SK-N-SH (cell line): ENCODE results near the gene EML2. TPM values are rescaled to one million over a fixed set of nuclear protein-coding genes. Genes with fewer than 3 reads are reported as not detected.

Source experiments
- CTCF ChIA-PET: fragments of 300-600, 350-600 bp; formaldehyde crosslinking; extraction: SDS; loops from one replicate; lab custom pipeline; 2021; lab: Yijun Ruan, JAX
- POLR2A ChIA-PET: fragments of 350-600 bp; sonication (Branson Sonifier 250); formaldehyde crosslinking; extraction: SDS; loops from one replicate; lab custom pipeline; 2020; ENCODE audit warnings: antibody characterized with exemption, inconsistent platforms; lab: Yijun Ruan, JAX
- DNase-seq: peaks from one replicate; pipeline ENCODE4 v3.0.0; 2012
- H2AFZ ChIP-seq: fragments of 200-600 bp; sonication (generic); 2 replicates; pipeline ENCODE4 v1.8.1; 2016; ENCODE audit warnings: antibody characterized with exemption, mild to moderate bottlenecking, low read depth
- H3F3A ChIP-seq: fragments of 200-600 bp; sonication (generic); replicated peaks from 2 replicates; pipeline ENCODE3; 2016; ENCODE audit warnings: antibody characterized with exemption, mild to moderate bottlenecking; ENCODE audit not compliant: insufficient read depth
- H3K27ac ChIP-seq, 2 experiments: fragments of 200-500 bp in 1 of 2; fragments of 200-600 bp in 1 of 2; sonication (Bioruptor generic) in 1 of 2; sonication (generic), shearing (Covaris generic) in 1 of 2; 2 replicates each; pipeline versions ENCODE4 v1.5.1 to v1.6.1; 2014 to 2016; ENCODE audit warnings: low read depth in 2 of 2, inconsistent platforms in 1 of 2, low read length in 1 of 2, mild to moderate bottlenecking in 1 of 2, mixed read lengths in 1 of 2
- H3K27me3 ChIP-seq: fragments of 200-600 bp; sonication (generic), shearing (Covaris generic); 2 replicates; pipeline ENCODE4 v1.6.1; 2016; ENCODE audit warnings: mixed run types; ENCODE audit not compliant: insufficient read depth
- H3K36me3 ChIP-seq, 2 experiments: fragments of 200-500 bp in 1 of 2; fragments of 200-600 bp in 1 of 2; sonication (Bioruptor generic) in 1 of 2; sonication (generic) in 1 of 2; replicated peaks in 1 of 2; 2 replicates each; pipeline versions ENCODE3 to v1.5.1; 2014 to 2016; ENCODE audit warnings: low read length in 1 of 2, mild to moderate bottlenecking in 1 of 2; ENCODE audit not compliant: insufficient read depth in 2 of 2, control insufficient read depth in 1 of 2
- H3K4me1 ChIP-seq, 2 experiments: fragments of 200-500 bp in 1 of 2; fragments of 200-600 bp in 1 of 2; sonication (Bioruptor generic) in 1 of 2; sonication (generic), shearing (Covaris generic) in 1 of 2; 2 replicates each; pipeline versions ENCODE4 v1.5.1 to v1.6.1; 2014 to 2016; ENCODE audit warnings: low read depth in 1 of 2, low read length in 1 of 2, mixed run types in 1 of 2; ENCODE audit not compliant: insufficient read depth in 2 of 2, control insufficient read depth in 1 of 2
- H3K4me2 ChIP-seq: fragments of 200-600 bp; sonication (generic), shearing (Covaris generic); 2 replicates; pipeline ENCODE4 v1.6.1; 2017; ENCODE audit warnings: mixed run types
- H3K4me3 ChIP-seq, 2 experiments: fragments of 200-500 bp in 1 of 2; fragments of 200-600 bp in 1 of 2; sonication (Bioruptor generic) in 1 of 2; sonication (generic), shearing (Covaris generic) in 1 of 2; 2 replicates each; pipeline versions ENCODE4 v1.5.1 to v1.8.1; 2014 to 2016; ENCODE audit warnings: low read depth in 2 of 2, inconsistent platforms in 1 of 2, low read length in 1 of 2, mild to moderate bottlenecking in 1 of 2, mixed read lengths in 1 of 2, moderate library complexity in 1 of 2
- H3K79me2 ChIP-seq: fragments of 200-600 bp; sonication (generic); 2 replicates; pipeline ENCODE4 v1.8.1; 2017; ENCODE audit warnings: mild to moderate bottlenecking; ENCODE audit not compliant: insufficient read depth
- H3K9ac ChIP-seq: fragments of 200-600 bp; sonication (generic); 2 replicates; pipeline ENCODE4 v1.6.1; 2017; ENCODE audit warnings: mixed run types
- H3K9me2 ChIP-seq: fragments of 200-600 bp; sonication (generic); 2 replicates; pipeline ENCODE4 v1.6.1; 2017; ENCODE audit warnings: mixed run types
- H3K9me3 ChIP-seq: fragments of 200-600 bp; sonication (generic); 2 replicates; pipeline ENCODE4 v1.6.1; 2017; ENCODE audit warnings: mixed run types, mild to moderate bottlenecking, moderate library complexity
- H4K20me1 ChIP-seq: fragments of 200-600 bp; sonication (generic); 2 replicates; pipeline ENCODE4 v1.6.1; 2017; ENCODE audit warnings: mild to moderate bottlenecking, mixed run types; ENCODE audit not compliant: insufficient read depth
- ELF1 ChIP-seq: IDR thresholded peaks from 2 replicates; pipeline ENCODE4 v1.4.0; 2012
- EZH2phosphoT487 ChIP-seq: fragments of 200-600 bp; sonication (generic); IDR thresholded peaks from 2 replicates; pipeline ENCODE4 v1.6.1; 2017; ENCODE audit warnings: low read depth, mixed run types, mild to moderate bottlenecking, antibody characterized with exemption, moderate library complexity, borderline replicate concordance
- FOXJ3 ChIP-seq: sonication (generic); formaldehyde crosslinking; IDR thresholded peaks from 2 replicates; pipeline ENCODE4 v1.5.1; 2020; ENCODE audit warnings: mild to moderate bottlenecking, missing genetic modification reagents
- FOXM1 ChIP-seq: IDR thresholded peaks from 2 replicates; pipeline ENCODE4 v1.4.0; 2012; ENCODE audit warnings: low read depth, mild to moderate bottlenecking
- GATA2 ChIP-seq: sonication (generic); formaldehyde crosslinking; IDR thresholded peaks from 2 replicates; pipeline ENCODE4 v1.5.0; 2020; ENCODE audit warnings: mild to moderate bottlenecking, missing genetic modification reagents
- YY1 ChIP-seq: IDR thresholded peaks from 2 replicates; pipeline ENCODE4 v1.4.0; 2012; ENCODE audit warnings: low read depth, mild to moderate bottlenecking
- WGBS: methylation state at CpG from one replicate; pipeline ENCODE4 v1.1.6; 2017; ENCODE audit warnings: low lambda C conversion rate; 5-methylcytosine and 5-hydroxymethylcytosine counted together
- polyA plus RNA-seq, 3 experiments: library from polyadenylated mRNA; depleted of rRNA; stranded (reverse); fragments of >200 nt; gene quantifications; 2 replicates each; pipeline ENCODE4 v1.2.3, GENCODE V29; 2012
- TF ChIP-seq, protein P1 (sequence below): IDR thresholded peaks from 2 replicates; pipeline ENCODE4 v1.4.0; 2012; ENCODE audit warnings: low read depth, borderline replicate concordance
- TF ChIP-seq, protein P2 (sequence below): IDR thresholded peaks from 2 replicates; pipeline ENCODE4 v1.6.1; 2012; ENCODE audit warnings: mild to moderate bottlenecking, low read depth, low read length, moderate library complexity

Gene EML2
- polyA plus RNA-seq, 1 of the 3 experiments (the other 2 are of a cell fraction), result 12.4 TPM

DNA sequence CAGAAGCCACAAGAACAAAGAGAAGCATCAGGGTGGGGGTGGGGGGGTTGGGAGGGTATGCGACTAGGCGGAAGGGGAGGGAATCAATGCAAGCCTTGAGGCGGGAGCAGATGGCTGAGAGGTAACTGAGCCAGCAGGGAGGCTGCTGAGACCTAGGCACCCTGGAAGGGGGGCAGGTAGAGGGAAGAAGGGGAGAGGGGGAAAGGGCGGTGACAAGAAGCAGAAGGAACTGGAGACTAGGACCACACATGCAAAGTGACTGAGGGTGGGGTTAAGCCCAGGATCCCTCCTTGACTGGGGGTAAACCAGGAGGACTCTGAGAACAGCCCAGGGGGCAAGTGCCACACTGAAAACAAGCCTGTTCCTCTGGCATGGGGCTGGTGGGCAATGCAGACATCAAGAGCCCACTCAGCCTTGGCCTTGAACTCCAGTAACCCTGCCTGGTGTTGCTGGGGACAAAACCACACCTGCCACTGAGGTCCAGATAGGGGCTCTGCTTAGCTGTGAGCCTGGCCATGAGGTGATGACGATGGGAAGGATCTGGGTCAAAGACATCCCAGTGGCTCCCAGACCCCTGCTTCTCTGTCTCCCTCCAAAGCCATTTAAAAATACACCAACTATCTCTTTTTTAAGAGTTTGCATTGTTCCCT, 74.9 kb downstream of the EML2 start:
- Histone ChIP-seq H4K20me1 (no peaks in the 10 kb centered on the region), H3K9me2 (no peaks in the 10 kb centered on the region), H3K4me3 (no peak overlapping the region), H3K36me3 (no peaks in the 10 kb centered on the region), H3K9ac (no peak overlapping the region), H3K27me3 (no peaks in the 10 kb centered on the region), H3K4me2 (no peak overlapping the region), H3K79me2 (peaks cover 24% of the 10 kb centered on the region), H2AFZ (no peak overlapping the region), H3K4me1 (peaks cover 0 to 5% of the 10 kb centered on the region in 2 experiments; a peak in 1 of 4 replicates), H3K27ac (no peak overlapping the region), H3K9me3 (no peaks in the 10 kb centered on the region), H3F3A (peaks cover 5% of the 10 kb centered on the region)
- WGBS, result 94% methylated on average over 5 of the region's 5 CpGs
- POLR2A ChIA-PET, result no interaction called here
- no peak for TF ChIP-seq GATA2 (CRISPR knock-in tag)
- TF ChIP-seq YY1, result no peak
- TF ChIP-seq ELF1, result no peak
- TF ChIP-seq, protein P1, sequence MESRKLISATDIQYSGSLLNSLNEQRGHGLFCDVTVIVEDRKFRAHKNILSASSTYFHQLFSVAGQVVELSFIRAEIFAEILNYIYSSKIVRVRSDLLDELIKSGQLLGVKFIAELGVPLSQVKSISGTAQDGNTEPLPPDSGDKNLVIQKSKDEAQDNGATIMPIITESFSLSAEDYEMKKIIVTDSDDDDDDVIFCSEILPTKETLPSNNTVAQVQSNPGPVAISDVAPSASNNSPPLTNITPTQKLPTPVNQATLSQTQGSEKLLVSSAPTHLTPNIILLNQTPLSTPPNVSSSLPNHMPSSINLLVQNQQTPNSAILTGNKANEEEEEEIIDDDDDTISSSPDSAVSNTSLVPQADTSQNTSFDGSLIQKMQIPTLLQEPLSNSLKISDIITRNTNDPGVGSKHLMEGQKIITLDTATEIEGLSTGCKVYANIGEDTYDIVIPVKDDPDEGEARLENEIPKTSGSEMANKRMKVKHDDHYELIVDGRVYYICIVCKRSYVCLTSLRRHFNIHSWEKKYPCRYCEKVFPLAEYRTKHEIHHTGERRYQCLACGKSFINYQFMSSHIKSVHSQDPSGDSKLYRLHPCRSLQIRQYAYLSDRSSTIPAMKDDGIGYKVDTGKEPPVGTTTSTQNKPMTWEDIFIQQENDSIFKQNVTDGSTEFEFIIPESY, result no peak
- CTCF ChIA-PET, result interaction anchor here (1.2 to 1.6 kb wide), 2 partner anchors 14 to 79 kb away, joined by 3 to 5 read pairs; no protein-coding TSS in a partner anchor
- DNase-seq, result no peak

DNA sequence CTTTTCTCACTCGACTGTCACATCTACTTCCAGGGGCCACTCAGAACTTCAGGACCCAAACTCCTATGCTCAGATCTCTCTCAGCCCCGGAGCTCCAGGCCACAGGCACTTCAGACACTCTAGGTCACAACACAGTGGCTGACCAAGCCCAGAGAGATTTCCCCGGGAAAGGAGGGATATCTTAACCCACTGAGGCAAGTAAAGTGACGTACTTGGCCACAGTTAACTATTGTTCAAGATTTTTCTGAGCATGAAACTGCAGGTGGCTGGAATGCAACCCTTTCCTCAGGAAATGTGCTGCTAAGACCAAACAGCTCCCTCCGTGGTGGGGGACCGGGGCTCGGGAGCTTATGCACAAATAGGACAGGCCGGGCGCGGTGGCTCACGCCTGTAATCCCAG, 78.5 kb downstream of the EML2 start:
- Histone ChIP-seq H3K27me3 (no peaks in the 10 kb centered on the region), H3K9me2 (no peaks in the 10 kb centered on the region), H3K4me3 (no peak overlapping the region), H3K9me3 (no peaks in the 10 kb centered on the region), H3K36me3 (no peaks in the 10 kb centered on the region), H3K79me2 (peaks cover 15% of the 10 kb centered on the region), H2AFZ (no peak overlapping the region), H3K4me2 (no peak overlapping the region), H4K20me1 (peaks cover 7% of the 10 kb centered on the region; the same call in 1 of the 2 replicates), H3K9ac (no peak overlapping the region), H3F3A (peaks cover 4% of the 10 kb centered on the region), H3K4me1 (no peaks in the 10 kb centered on the region), H3K27ac (no peak overlapping the region)
- POLR2A ChIA-PET, result no interaction called here
- WGBS, result 91% methylated on average over 11 of the region's 11 CpGs
- CTCF ChIA-PET, result no interaction called here
- no peak for DNase-seq
- TF ChIP-seq, protein P2, sequence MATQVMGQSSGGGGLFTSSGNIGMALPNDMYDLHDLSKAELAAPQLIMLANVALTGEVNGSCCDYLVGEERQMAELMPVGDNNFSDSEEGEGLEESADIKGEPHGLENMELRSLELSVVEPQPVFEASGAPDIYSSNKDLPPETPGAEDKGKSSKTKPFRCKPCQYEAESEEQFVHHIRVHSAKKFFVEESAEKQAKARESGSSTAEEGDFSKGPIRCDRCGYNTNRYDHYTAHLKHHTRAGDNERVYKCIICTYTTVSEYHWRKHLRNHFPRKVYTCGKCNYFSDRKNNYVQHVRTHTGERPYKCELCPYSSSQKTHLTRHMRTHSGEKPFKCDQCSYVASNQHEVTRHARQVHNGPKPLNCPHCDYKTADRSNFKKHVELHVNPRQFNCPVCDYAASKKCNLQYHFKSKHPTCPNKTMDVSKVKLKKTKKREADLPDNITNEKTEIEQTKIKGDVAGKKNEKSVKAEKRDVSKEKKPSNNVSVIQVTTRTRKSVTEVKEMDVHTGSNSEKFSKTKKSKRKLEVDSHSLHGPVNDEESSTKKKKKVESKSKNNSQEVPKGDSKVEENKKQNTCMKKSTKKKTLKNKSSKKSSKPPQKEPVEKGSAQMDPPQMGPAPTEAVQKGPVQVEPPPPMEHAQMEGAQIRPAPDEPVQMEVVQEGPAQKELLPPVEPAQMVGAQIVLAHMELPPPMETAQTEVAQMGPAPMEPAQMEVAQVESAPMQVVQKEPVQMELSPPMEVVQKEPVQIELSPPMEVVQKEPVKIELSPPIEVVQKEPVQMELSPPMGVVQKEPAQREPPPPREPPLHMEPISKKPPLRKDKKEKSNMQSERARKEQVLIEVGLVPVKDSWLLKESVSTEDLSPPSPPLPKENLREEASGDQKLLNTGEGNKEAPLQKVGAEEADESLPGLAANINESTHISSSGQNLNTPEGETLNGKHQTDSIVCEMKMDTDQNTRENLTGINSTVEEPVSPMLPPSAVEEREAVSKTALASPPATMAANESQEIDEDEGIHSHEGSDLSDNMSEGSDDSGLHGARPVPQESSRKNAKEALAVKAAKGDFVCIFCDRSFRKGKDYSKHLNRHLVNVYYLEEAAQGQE, result no peak
- no peak for TF ChIP-seq FOXM1
- TF ChIP-seq, protein P1, result no peak
- no peak for TF ChIP-seq EZH2phosphoT487
- TF ChIP-seq FOXJ3, result no peak
